Left lobe of liver (tissue), 2 donors: Measurements from ENCODE around the gene LAMC1. TPM values are rescaled to one million over a fixed set of nuclear protein-coding genes. Genes with fewer than 3 reads are reported as not detected.
A peak's percentile ranks its signal among the peaks of the same experiment; 100 is the strongest.

Source experiments
- ATAC-seq: fragments of 200-7000 bp; cut with Tn5 transposase; one replicate; pipeline ENCODE4 v1.9.1; 2020; ENCODE audit warnings: mild to moderate bottlenecking, moderate library complexity
- DNase-seq: peaks from one replicate; pipeline ENCODE4 v3.0.0-alpha.2; 2020; ENCODE audit warnings: low spot score
- total RNA-seq: library from RNA; stranded (reverse); gene quantifications from one replicate; pipeline ENCODE4 v1.2.1, GENCODE V29; 2021
- donor health status: DM: no; HTN: no; CAD: no; lungs with moderate emphysema.
- donor health status: DM: no; HTN: yes; CAD: no.

Gene LAMC1
- total RNA-seq, 1 donor from 2014 or later, result 19.0 TPM

- DNase-seq (no peak), ATAC-seq (no peak)
Observed at GRCh38 chr1:183075861-183076260, 52.6 kb downstream of the LAMC1 start.

- ATAC-seq (no peak), DNase-seq (no peak)
Observed at GRCh38 chr1:183077097-183077496, 53.9 kb downstream of the LAMC1 start.

GRCh38 chr1:183079712-183080388, 56.6 kb downstream of the LAMC1 start:
- DNase-seq (no peak), ATAC-seq (no peak)

GRCh38 chr1:183080406-183080805, 57.2 kb downstream of the LAMC1 start:
- ATAC-seq (no peak), DNase-seq (no peak)

GRCh38 chr1:183081402-183082120, 58.3 kb downstream of the LAMC1 start:
- no peak for DNase-seq
- ATAC-seq, result no peak

- ATAC-seq, result peak; percentile 37
- no peak for DNase-seq
Observed at GRCh38 chr1:183082650-183083049, 59.4 kb downstream of the LAMC1 start.

GRCh38 chr1:183087001-183087400, 63.8 kb downstream of the LAMC1 start:
- DNase-seq (no peak), ATAC-seq (no peak)

- no peak for DNase-seq
- peak; percentile 54 for ATAC-seq
Observed at GRCh38 chr1:183089025-183089639, 65.9 kb downstream of the LAMC1 start.

GRCh38 chr1:183090391-183091006, 67.3 kb downstream of the LAMC1 start:
- DNase-seq (no peak), ATAC-seq (peak; percentile 39)

GRCh38 chr1:183091181-183091580, 68.0 kb downstream of the LAMC1 start:
- no peak for DNase-seq

GRCh38 chr1:183092350-183092749, 69.1 kb downstream of the LAMC1 start:
- ATAC-seq, result no peak

More at GRCh38 chr1:183091181-183091580, 68.0 kb downstream of the LAMC1 start:
- no peak for ATAC-seq

GRCh38 chr1:183093066-183093668, 69.9 kb downstream of the LAMC1 start:
- ATAC-seq, result no peak
- DNase-seq, result no peak

More at GRCh38 chr1:183092350-183092749, 69.1 kb downstream of the LAMC1 start:
- no peak for DNase-seq

- ATAC-seq, result no peak
- no peak for DNase-seq
Observed at GRCh38 chr1:183093786-183094298, 70.6 kb downstream of the LAMC1 start.

GRCh38 chr1:183094351-183094750, 71.1 kb downstream of the LAMC1 start:
- ATAC-seq (no peak), DNase-seq (no peak)

GRCh38 chr1:183096351-183096750, 73.1 kb downstream of the LAMC1 start:
- DNase-seq (no peak), ATAC-seq (no peak)

GRCh38 chr1:183096894-183097293, 73.7 kb downstream of the LAMC1 start:
- DNase-seq (no peak), ATAC-seq (no peak)

GRCh38 chr1:183097438-183098051, 74.3 kb downstream of the LAMC1 start:
- ATAC-seq (no peak), DNase-seq (no peak)

GRCh38 chr1:183098317-183098716, 75.1 kb downstream of the LAMC1 start:
- ATAC-seq (no peak), DNase-seq (no peak)

GRCh38 chr1:183100361-183100974, 77.2 kb downstream of the LAMC1 start:
- no peak for DNase-seq
- no peak for ATAC-seq

GRCh38 chr1:183101081-183101480, 77.9 kb downstream of the LAMC1 start:
- DNase-seq (no peak), ATAC-seq (no peak)
